NCI-H748 (cell line): ENCODE data around the gene ITGB3.
A peak's percentile ranks its signal among the peaks of the same experiment; 100 is the strongest.
"Not testable (repeated sequence)": the region's sequence is repeated elsewhere in the genome, so short reads cannot be mapped to it uniquely, and the experiment has no call there.

ENCODE experiments used
- DNase-seq: peaks from one replicate; lab custom pipeline; 2025; ENCODE audit not compliant: unreplicated experiment; lab: John Stamatoyannopoulos, UW

The ITGB3 gene

GRCh38 chr17:47222047-47222446 lies 31.6 kb upstream of the ITGB3 start:
- no peak for DNase-seq

- DNase-seq = no peak
Observed at GRCh38 chr17:47223007-47223406, 30.6 kb upstream of the ITGB3 start.

GRCh38 chr17:47223460-47223859 lies 30.2 kb upstream of the ITGB3 start:
- no peak for DNase-seq

- DNase-seq = not testable (repeated sequence)
Observed at GRCh38 chr17:47224077-47224476, 29.6 kb upstream of the ITGB3 start.

GRCh38 chr17:47224966-47225365 lies 28.7 kb upstream of the ITGB3 start:
- no peak for DNase-seq

- DNase-seq = no peak
Observed at GRCh38 chr17:47225436-47225858, 28.2 kb upstream of the ITGB3 start.

- no peak for DNase-seq
Observed at GRCh38 chr17:47225911-47226688, 27.5 kb upstream of the ITGB3 start.

- DNase-seq = no peak
Observed at GRCh38 chr17:47227862-47228261, 25.8 kb upstream of the ITGB3 start.

- DNase-seq = peak; percentile 82
Observed at GRCh38 chr17:47229535-47230443, 23.8 kb upstream of the ITGB3 start.

GRCh38 chr17:47230864-47231263 lies 22.8 kb upstream of the ITGB3 start:
- no peak for DNase-seq

- no peak for DNase-seq
Observed at GRCh38 chr17:47231334-47231733, 22.3 kb upstream of the ITGB3 start.

- DNase-seq = no peak
Observed at GRCh38 chr17:47231866-47232265, 21.8 kb upstream of the ITGB3 start.

- DNase-seq = no peak
Observed at GRCh38 chr17:47232465-47232864, 21.2 kb upstream of the ITGB3 start.

GRCh38 chr17:47235506-47235905 lies 18.1 kb upstream of the ITGB3 start:
- no peak for DNase-seq

GRCh38 chr17:47235923-47236322 lies 17.7 kb upstream of the ITGB3 start:
- no peak for DNase-seq

- no peak for DNase-seq
Observed at GRCh38 chr17:47237841-47238240, 15.8 kb upstream of the ITGB3 start.

GRCh38 chr17:47238321-47239010 lies 15.2 kb upstream of the ITGB3 start:
- no peak for DNase-seq

GRCh38 chr17:47239619-47239966 lies 14.0 kb upstream of the ITGB3 start:
- DNase-seq = no peak

GRCh38 chr17:47239967-47240651 lies 13.5 kb upstream of the ITGB3 start:
- DNase-seq = peak; percentile 11

GRCh38 chr17:47240806-47241205 lies 12.8 kb upstream of the ITGB3 start:
- no peak for DNase-seq

GRCh38 chr17:47242648-47243047 lies 11.0 kb upstream of the ITGB3 start:
- DNase-seq = no peak
